OCI-LY1 (cell line): ENCODE measurements around the gene CFAP99.
"Not testable (repeated sequence)": the region's sequence is repeated elsewhere in the genome, so short reads cannot be mapped to it uniquely, and the experiment has no call there.

ENCODE experiments used
- H2AFZ ChIP-seq: fragments of 200-600 bp; sonication (generic), shearing (Covaris generic); 2 replicates; pipeline ENCODE4 v1.6.0; 2014; ENCODE audit warnings: antibody characterized with exemption, mild to moderate bottlenecking, low read length
- H3F3A ChIP-seq: fragments of 200-600 bp; sonication (generic), shearing (Covaris generic); 2 replicates; pipeline ENCODE4 v1.6.0; 2014; ENCODE audit warnings: mild to moderate bottlenecking, antibody characterized with exemption, low read length, moderate library complexity; ENCODE audit not compliant: insufficient read depth
- H3K27ac ChIP-seq: fragments of 200-600 bp; sonication (generic); 2 replicates; pipeline ENCODE4 v1.5.1; 2014; ENCODE audit warnings: low read length, mixed run types, mild to moderate bottlenecking, low read depth; ENCODE audit not compliant: poor library complexity, severe bottlenecking
- H3K27me3 ChIP-seq: fragments of 200-600 bp; sonication (generic); 2 replicates; pipeline ENCODE4 v1.6.0; 2014; ENCODE audit warnings: antibody characterized with exemption, mild to moderate bottlenecking, low read length, moderate library complexity; ENCODE audit not compliant: insufficient read depth
- H3K36me3 ChIP-seq: fragments of 200-600 bp; sonication (generic); 2 replicates; pipeline ENCODE4 v1.6.1; 2014; ENCODE audit warnings: mild to moderate bottlenecking, antibody characterized with exemption, low read length, moderate library complexity, mixed read lengths; ENCODE audit not compliant: insufficient read depth
- H3K4me1 ChIP-seq: fragments of 200-600 bp; sonication (generic); 2 replicates; pipeline ENCODE4 v1.5.1; 2014; ENCODE audit warnings: mild to moderate bottlenecking, low read length, moderate library complexity; ENCODE audit not compliant: insufficient read depth, severe bottlenecking
- H3K4me2 ChIP-seq: fragments of 200-600 bp; sonication (generic), shearing (Covaris generic); 2 replicates; pipeline ENCODE4 v1.6.1; 2014; ENCODE audit warnings: low read length
- H3K4me3 ChIP-seq: fragments of 200-600 bp; sonication (generic); 2 replicates; pipeline ENCODE4 v1.5.1; 2014; ENCODE audit warnings: low read length, low read depth, mild to moderate bottlenecking, mixed read lengths; ENCODE audit not compliant: poor library complexity, severe bottlenecking
- H3K79me2 ChIP-seq: fragments of 200-600 bp; shearing (Covaris generic); 2 replicates; pipeline ENCODE4 v1.6.1; 2016; ENCODE audit warnings: mixed run types, low read length, mixed read lengths; ENCODE audit not compliant: insufficient read depth
- H3K9ac ChIP-seq: fragments of 200-600 bp; sonication (generic), shearing (Covaris generic); 2 replicates; pipeline ENCODE4 v1.6.1; 2014; ENCODE audit warnings: mild to moderate bottlenecking, low read length, mixed read lengths
- H3K9me2 ChIP-seq: fragments of 200-600 bp; sonication (generic), shearing (Covaris generic); 2 replicates; pipeline ENCODE4 v1.6.1; 2014; ENCODE audit warnings: low read depth, mild to moderate bottlenecking, low read length, mixed read lengths
- H3K9me3 ChIP-seq: fragments of 200-600 bp; shearing (Covaris generic); 2 replicates; pipeline ENCODE4 v1.6.1; 2014; ENCODE audit warnings: low read length, mixed read lengths
- H4K20me1 ChIP-seq: fragments of 200-600 bp; sonication (generic), shearing (Covaris generic); 2 replicates; pipeline ENCODE4 v1.6.0; 2016; ENCODE audit warnings: mild to moderate bottlenecking, low read length; ENCODE audit not compliant: insufficient read depth
- CTCF ChIP-seq: fragments of 200-600 bp; sonication (generic), shearing (Covaris generic); IDR thresholded peaks from 2 replicates; pipeline ENCODE4 v1.5.1; 2017; ENCODE audit warnings: mild to moderate bottlenecking, antibody characterized with exemption, low read length, moderate library complexity, mixed read lengths
- EZH2 ChIP-seq: fragments of 200-600 bp; sonication (generic), shearing (Covaris generic); IDR thresholded peaks from 2 replicates; pipeline ENCODE4 v1.8.0; 2017; ENCODE audit warnings: borderline replicate concordance, mixed run types, mild to moderate bottlenecking, antibody characterized with exemption, low read length, moderate library complexity, mixed read lengths

CFAP99 gene

GRCh38 chr4:2427383-2428334 lies 8.9 kb downstream of the CFAP99 start:
- no peak overlapping the region for H3K4me2 ChIP-seq
- H3K27me3 ChIP-seq: no peaks in the 10 kb centered on the region; the same call in 1 of the 2 replicates
- H3K9me2 ChIP-seq: no peaks in the 10 kb centered on the region
- H4K20me1 ChIP-seq: no peaks in the 10 kb centered on the region
- no peak for TF ChIP-seq EZH2
- no peak for TF ChIP-seq CTCF
- H2AFZ ChIP-seq: no peak overlapping the region
- H3K4me1 ChIP-seq: no peaks in the 10 kb centered on the region
- no peak overlapping the region for H3K9ac ChIP-seq
- no peaks in the 10 kb centered on the region for H3F3A ChIP-seq
- no peak overlapping the region for H3K4me3 ChIP-seq
- H3K36me3 ChIP-seq: no peaks in the 10 kb centered on the region; the same call in 1 of the 2 replicates
- no peak overlapping the region for H3K27ac ChIP-seq
- H3K9me3 ChIP-seq: no peaks in the 10 kb centered on the region
- no peaks in the 10 kb centered on the region for H3K79me2 ChIP-seq

DNA sequence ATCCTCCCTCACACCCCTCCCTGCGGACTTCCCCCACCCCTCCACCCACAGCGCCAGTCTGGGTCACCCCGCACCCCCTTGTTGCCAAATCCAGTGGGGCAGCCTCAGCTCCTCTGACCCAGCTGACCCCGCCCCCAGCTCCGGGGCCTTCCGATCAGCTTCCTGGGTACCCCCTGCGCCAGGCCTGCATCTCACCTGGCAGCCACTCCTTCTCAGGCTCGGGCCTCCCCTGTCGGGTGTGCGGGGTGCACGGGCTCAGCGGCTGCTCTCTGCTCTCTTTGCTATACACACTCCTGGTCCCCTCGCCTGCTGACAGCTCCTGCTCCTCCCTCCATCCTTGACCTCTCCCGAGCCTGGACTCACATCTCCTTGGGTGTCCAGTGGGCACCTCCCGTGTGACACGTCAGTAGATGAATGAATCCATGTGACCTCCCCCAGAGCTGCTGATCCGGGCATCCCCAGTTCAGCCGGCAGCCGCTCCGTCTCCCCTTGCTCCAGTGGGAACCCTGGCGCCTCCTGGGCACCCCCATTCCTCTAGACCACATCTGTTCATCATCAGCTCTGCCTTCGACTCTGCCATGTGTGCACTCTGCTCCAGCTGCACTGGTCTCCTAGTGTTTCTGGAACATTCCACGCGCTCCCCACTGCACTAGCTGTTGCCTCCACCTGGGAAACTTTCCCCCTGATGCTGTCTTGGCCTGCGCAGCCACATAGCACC lies 9.9 kb downstream of the CFAP99 start:
- Histone ChIP-seq H3K4me3 (no peak overlapping the region), H3K9ac (no peak overlapping the region), H3K27ac (no peak overlapping the region), H3K79me2 (no peaks in the 10 kb centered on the region), H3K4me1 (no peaks in the 10 kb centered on the region), H3K9me3 (no peaks in the 10 kb centered on the region), H3K4me2 (no peak overlapping the region), H4K20me1 (no peaks in the 10 kb centered on the region), H3K9me2 (no peaks in the 10 kb centered on the region), H2AFZ (no peak overlapping the region), H3K27me3 (no peaks in the 10 kb centered on the region; the same call in 1 of the 2 replicates), H3F3A (no peaks in the 10 kb centered on the region), H3K36me3 (no peaks in the 10 kb centered on the region; the same call in 1 of the 2 replicates)
- TF ChIP-seq CTCF (no peak), EZH2 (no peak)

DNA sequence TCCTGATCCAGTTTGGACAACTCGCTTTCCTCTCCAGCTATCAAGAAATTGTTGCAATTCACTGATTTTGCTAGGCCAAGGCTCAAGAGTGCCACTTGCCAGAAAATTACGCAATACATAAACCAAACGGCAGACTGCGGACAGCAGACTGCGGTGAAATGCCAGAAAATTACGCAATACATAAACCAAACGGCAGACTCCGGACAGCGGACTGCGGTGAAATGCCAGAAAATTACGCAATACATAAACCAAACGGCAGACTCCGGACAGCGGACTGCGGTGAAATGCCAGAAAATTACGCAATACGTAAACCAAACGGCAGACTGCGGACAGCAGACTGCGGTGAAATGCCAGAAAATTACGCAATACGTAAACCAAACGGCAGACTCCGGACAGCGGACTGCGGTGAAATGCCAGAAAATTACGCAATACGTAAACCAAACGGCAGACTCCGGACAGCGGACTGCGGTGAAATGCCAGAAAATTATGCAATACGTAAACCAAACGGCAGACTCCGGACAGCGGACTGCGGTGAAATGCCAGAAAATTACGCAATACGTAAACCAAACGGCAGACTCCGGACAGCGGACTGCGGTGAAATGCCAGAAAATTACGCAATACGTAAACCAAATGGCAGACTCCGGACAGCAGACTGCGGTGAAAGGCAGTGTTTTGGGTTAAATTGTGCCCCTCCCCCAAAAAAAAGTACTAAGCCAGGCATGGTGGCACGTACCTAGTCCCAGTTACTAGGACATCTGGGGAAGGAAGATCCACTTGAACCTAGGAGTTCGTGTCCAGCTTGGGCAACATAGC lies 11.4 kb downstream of the CFAP99 start:
- H3K4me2 ChIP-seq, H4K20me1 ChIP-seq, H2AFZ ChIP-seq, H3K9ac ChIP-seq, H3K9me2 ChIP-seq, H3K4me1 ChIP-seq, H3K36me3 ChIP-seq, H3K27me3 ChIP-seq, H3K79me2 ChIP-seq, H3K4me3 ChIP-seq, H3F3A ChIP-seq, H3K27ac ChIP-seq, H3K9me3 ChIP-seq: not testable (repeated sequence)
